DMS79 treated with DMSO at 0.1 percent for 48 hours (cell line): ENCODE data around the gene GGT7.
"Not testable (repeated sequence)": the region's sequence is repeated elsewhere in the genome, so short reads cannot be mapped to it uniquely, and the experiment has no call there.

Experiments
- DNase-seq: peaks from one replicate; lab custom pipeline; 2025; lab: John Stamatoyannopoulos, UW

Gene GGT7

DNA sequence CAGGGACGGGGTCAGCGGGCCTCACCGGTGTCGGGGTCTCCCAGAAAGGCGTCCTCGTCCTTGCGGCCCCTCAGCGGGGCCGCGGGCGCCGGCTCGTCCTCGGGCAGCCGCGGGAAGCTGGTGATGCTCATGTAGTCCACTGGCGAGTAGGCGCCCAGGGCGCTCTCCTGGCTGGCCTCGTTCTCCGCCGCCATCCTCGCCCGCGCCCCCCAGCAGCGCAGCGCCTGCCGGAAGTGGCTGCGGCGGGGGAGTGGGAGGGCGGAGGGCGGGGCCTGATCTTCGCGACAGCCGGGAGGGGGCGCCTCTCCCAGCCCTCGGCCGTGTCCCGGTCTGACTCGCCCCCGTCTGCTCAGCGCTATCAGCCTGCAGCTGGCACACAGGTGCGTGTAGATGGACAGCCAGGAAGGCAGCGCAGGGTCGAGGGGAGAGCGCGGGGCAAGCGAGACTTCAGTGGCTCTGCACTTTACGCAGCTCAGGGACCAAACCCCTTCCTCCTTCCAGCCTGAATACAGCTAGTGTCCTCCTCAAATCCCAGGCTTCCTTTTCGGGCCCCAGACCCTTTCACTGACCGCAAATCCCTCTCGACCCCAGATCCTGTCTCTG lies at the start of gene GGT7:
Gene GGT7 (minus strand): TSS at position 235 of the 603 bp plus-strand sequence. CDS start 41 bp downstream, at position 194.
- peak; percentile 74 for DNase-seq

DNA sequence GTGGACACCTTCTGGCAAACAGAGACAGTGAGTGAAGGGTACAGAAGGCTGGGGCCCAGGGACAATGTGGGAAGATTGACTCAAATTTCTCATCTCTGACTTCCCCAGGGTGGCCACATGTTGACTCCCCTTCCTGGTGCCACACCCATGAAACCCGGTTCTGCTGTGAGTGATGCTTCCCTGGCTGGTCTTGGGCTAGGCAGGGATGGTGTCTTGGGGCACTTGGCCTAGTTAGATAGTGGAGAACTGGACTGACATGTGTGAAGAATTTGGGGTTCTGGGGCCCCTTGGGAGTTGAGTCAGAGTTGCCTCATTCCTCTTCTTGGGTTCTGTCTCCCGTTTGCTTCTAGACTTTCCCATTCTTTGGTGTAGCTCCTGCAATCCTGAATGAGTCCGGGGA lies 48.8 kb upstream of the GGT7 start:
- DNase-seq: no peak

DNA sequence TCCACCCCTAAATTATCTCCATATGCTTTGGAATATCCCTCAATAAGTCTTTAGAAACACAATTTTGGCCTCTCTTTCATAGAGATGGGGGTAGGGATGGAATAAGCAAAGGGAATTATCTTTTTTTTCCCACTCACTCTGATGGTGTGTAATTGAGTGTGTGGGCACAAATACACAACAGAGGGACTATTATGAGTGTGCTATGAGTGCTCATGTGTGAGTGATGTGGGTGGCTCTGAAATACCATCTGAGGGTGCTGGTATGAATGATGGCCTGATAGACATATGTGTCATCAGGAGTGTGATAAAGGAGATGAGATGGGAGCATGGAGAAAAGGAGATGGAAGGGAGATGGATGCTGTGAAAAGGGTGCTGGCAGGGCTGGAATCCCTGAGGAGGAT lies 47.4 kb upstream of the GGT7 start:
- no peak for DNase-seq

DNA sequence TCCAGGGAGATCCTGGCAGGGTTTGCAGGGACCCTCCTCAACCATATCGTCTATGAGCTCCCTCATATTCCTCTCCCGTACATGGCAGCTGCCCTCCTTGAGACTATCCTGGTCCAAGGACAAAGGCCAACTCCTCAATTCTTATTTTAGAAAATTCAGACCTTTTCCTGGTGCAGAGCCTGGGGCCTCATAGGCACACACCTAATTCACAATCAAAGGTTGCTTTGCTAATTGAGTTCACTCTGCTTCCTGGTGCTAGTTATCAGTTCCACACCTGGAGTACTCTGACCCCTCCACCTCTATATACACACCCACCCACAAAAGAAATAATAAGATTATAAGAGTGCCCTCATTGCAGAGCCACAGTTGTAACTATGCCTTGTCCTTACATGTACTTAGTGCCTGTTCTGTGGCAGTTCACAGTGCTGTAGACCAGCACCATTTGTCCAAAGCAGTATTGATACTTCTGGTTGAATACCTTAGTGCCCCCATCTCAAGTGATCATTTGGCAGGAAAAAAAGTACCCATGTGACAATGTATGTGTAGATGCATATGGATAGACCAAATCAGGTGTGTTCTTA lies 44.2 kb upstream of the GGT7 start:
- no peak for DNase-seq

GRCh38 chr20:34915749-34916455 lies 43.2 kb upstream of the GGT7 start:
- no peak for DNase-seq

GRCh38 chr20:34915131-34915530 lies 42.5 kb upstream of the GGT7 start:
- no peak for DNase-seq

DNA sequence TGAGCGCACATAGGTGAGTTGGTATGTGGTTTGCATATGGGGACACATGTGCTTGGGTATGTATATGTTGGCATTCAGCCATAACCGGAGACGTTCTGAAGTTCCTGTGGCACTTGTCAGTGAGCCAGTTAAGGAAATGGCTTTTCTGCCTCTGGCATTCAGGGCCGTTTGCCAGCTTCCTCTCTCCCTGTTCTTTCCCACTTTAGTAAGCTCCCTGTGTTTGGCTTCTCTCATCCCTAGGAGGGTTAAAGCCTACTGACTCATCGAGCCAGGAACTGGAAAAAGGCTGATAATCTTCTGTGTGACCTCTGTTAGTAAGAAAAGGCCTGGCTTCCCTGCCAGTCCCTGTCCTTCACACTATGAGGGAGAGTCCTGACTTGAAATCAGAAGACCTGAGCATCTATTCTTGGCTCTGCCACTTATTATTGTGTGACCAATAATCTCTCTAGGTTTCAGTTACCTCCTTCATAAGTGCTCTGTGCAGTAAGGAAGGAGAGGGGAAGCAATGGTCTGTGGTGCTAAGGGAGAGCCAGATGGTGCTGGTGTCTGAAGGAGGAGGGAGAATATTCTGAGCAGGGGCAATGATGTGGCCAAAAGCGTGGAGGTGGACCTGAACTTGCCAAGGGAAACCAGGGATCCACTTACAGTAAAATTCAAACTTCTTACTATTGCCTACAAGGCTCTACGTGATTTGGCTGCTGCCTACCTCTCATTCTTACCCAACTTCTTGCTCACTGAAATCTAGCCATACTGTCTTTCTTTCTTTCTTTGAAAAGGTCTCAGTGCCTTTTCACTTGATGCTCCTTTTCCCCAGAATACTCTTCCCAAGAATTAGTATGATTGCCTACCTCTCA lies 35.2 kb upstream of the GGT7 start:
- DNase-seq: peak; percentile 35

- DNase-seq: no peak
These were observed 31.6 kb upstream of the GGT7 start for GRCh38 chr20:34904202-34904621.

GRCh38 chr20:34898731-34899130 lies 26.1 kb upstream of the GGT7 start:
- not testable (repeated sequence) for DNase-seq

DNA sequence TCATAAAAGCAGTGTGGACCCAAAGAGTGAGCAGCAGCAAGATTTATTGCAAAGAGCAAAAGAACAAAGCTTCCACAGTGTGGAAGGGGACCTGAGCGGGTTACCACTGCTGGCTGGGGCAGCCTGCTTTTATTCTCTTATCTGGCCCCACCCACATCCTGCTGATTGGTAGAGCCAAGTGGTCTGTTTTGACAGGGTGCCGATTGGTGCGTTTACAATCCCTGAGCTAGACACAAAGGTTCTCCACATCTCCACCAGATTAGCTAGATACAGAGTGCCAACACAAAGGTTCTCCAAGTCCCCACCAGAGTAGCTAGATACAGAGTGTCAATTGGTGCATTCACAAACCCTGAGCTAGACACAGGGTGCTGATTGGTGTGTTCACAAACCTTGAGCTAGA lies 25.5 kb upstream of the GGT7 start:
- DNase-seq: not testable (repeated sequence)

- no peak for DNase-seq
These were observed 23.5 kb upstream of the GGT7 start for GRCh38 chr20:34896086-34896621.

DNA sequence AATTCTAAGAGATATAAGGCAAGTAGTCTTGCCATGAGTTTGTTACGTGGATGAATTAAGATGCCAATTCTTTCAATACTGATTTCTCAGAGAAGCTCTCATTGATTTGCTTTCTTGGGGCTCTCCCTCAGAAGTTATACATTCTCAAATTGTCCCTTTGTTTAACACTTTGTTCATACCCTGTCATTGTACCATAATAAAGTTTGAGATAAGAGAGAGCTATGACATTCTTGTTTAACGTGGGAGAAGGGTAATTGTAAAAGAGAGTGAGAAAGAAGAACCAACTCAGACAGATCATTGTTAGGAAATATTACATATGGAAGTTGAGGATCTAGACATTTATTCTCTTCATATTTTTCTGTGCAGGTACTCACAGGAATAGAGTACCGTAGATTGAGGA lies 22.8 kb upstream of the GGT7 start:
- no peak for DNase-seq

GRCh38 chr20:34894723-34895122 lies 22.1 kb upstream of the GGT7 start:
- no peak for DNase-seq

- DNase-seq: no peak
These were observed 20.0 kb upstream of the GGT7 start for GRCh38 chr20:34892671-34893070.

- DNase-seq: no peak
These were observed 18.8 kb upstream of the GGT7 start for GRCh38 chr20:34891166-34892062.

- no peak for DNase-seq
These were observed 15.8 kb upstream of the GGT7 start for GRCh38 chr20:34888468-34888867.

- no peak for DNase-seq
These were observed 14.4 kb upstream of the GGT7 start for GRCh38 chr20:34887023-34887422.

- DNase-seq: no peak
These were observed 13.5 kb upstream of the GGT7 start for GRCh38 chr20:34886122-34886521.

GRCh38 chr20:34884260-34884659 lies 11.6 kb upstream of the GGT7 start:
- DNase-seq: no peak

- DNase-seq: no peak
These were observed 11.2 kb upstream of the GGT7 start for GRCh38 chr20:34883809-34884208.

- DNase-seq: no peak
These were observed 10.5 kb upstream of the GGT7 start for GRCh38 chr20:34883087-34883688.
